Smooth muscle cell (in vitro differentiated cells): ENCODE results near the gene RAB36. TPM values are rescaled to one million over a fixed set of nuclear protein-coding genes. Genes with fewer than 3 reads are reported as not detected.

Source experiments
- DNase-seq: peaks from one replicate; lab custom pipeline; 2025; ENCODE audit not compliant: unreplicated experiment; lab: John Stamatoyannopoulos, UW
- H2AFZ ChIP-seq: fragments of 200-600 bp; sonication (generic); 2 replicates; pipeline ENCODE4 v1.6.0; 2016; ENCODE audit warnings: antibody characterized with exemption, low read depth, mild to moderate bottlenecking
- H3F3A ChIP-seq: fragments of 200-600 bp; sonication (generic); 2 replicates; pipeline ENCODE4 v1.6.0; 2017; ENCODE audit warnings: antibody characterized with exemption, low read depth
- H3K27ac ChIP-seq: fragments of 200-600 bp; sonication (generic); 2 replicates; pipeline ENCODE4 v1.5.1; 2016; ENCODE audit warnings: low read depth, mild to moderate bottlenecking
- H3K27me3 ChIP-seq: fragments of 200-600 bp; sonication (generic); 2 replicates; pipeline ENCODE4 v1.6.1; 2016; ENCODE audit warnings: low read depth, mild to moderate bottlenecking
- H3K36me3 ChIP-seq: fragments of 200-600 bp; sonication (generic); 2 replicates; pipeline ENCODE4 v1.5.1; 2016; ENCODE audit warnings: low read depth
- H3K4me1 ChIP-seq: fragments of 200-600 bp; sonication (generic); 2 replicates; pipeline ENCODE4 v1.5.1; 2016; ENCODE audit warnings: low read depth
- H3K4me2 ChIP-seq: fragments of 200-600 bp; sonication (generic); 2 replicates; pipeline ENCODE4 v1.6.0; 2016; ENCODE audit warnings: mild to moderate bottlenecking
- H3K4me3 ChIP-seq: fragments of 200-600 bp; sonication (generic); 2 replicates; pipeline ENCODE4 v1.5.1; 2016; ENCODE audit warnings: mild to moderate bottlenecking
- H3K79me2 ChIP-seq: fragments of 200-600 bp; sonication (generic); 2 replicates; pipeline ENCODE4 v1.6.0; 2016; ENCODE audit warnings: low read depth, mild to moderate bottlenecking
- H3K9ac ChIP-seq: fragments of 200-600 bp; sonication (generic); 2 replicates; pipeline ENCODE4 v1.6.0; 2016; ENCODE audit warnings: low read depth
- H3K9me3 ChIP-seq: fragments of 200-600 bp; sonication (generic); replicated peaks from 2 replicates; pipeline ENCODE4 v1.5.1; 2016; ENCODE audit warnings: low read depth
- H4K20me1 ChIP-seq: fragments of 200-600 bp; sonication (generic); 2 replicates; pipeline ENCODE4 v1.6.0; 2016; ENCODE audit warnings: low read depth
- CTCF ChIP-seq: fragments of 200-600 bp; sonication (generic); IDR thresholded peaks from 2 replicates; pipeline ENCODE4 v1.5.1; 2017; ENCODE audit warnings: borderline replicate concordance, mild to moderate bottlenecking, antibody characterized with exemption; ENCODE audit not compliant: insufficient read depth, poor library complexity, severe bottlenecking
- WGBS: methylation state at CpG from one replicate; pipeline ENCODE4 v1.1.7; 2016; ENCODE audit warnings: low lambda C conversion rate; 5-methylcytosine and 5-hydroxymethylcytosine counted together
- polyA plus RNA-seq: library from polyadenylated mRNA; unstranded; fragments of >200 nt; fragmentation: Nextera tagmentation; extraction: Ambion mirVana; gene quantifications from 2 replicates; pipeline ENCODE4 v1.2.1, GENCODE V29; 2016
- total RNA-seq: library from RNA; depleted of rRNA; stranded (reverse); fragments of >200 nt; gene quantifications from 2 replicates; pipeline ENCODE4 v1.2.3, GENCODE V29; 2014

Gene RAB36
- total and polyA plus RNA-seq, 2 experiments from 2014 or later = 1.9 to 2.0 TPM

- Histone ChIP-seq H3K4me3 (no peak overlapping the region), H3F3A (peaks cover 3% of the 10 kb centered on the region), H3K36me3 (no peaks in the 10 kb centered on the region), H3K4me1 (peaks cover 18% of the 10 kb centered on the region), H3K27ac (no peak overlapping the region), H3K79me2 (peaks cover 62% of the 10 kb centered on the region), H3K9ac (no peak overlapping the region), H4K20me1 (peaks cover 99% of the 10 kb centered on the region), H2AFZ (no peak overlapping the region), H3K9me3 (no peaks in the 10 kb centered on the region), H3K27me3 (no peaks in the 10 kb centered on the region), H3K4me2 (peak overlapping the region; percentile 8)
- DNase-seq = no peak
- no peak for TF ChIP-seq CTCF
- 63% methylated on average over 7 of the region's 7 CpGs for WGBS
These were observed 42.8 kb downstream of the RAB36 start for GRCh38 chr22:23187871-23188700.

GRCh38 chr22:23190526-23190925 lies 45.2 kb downstream of the RAB36 start:
- peaks cover 56% of the 10 kb centered on the region for H3K79me2 ChIP-seq
- H3K36me3 ChIP-seq = no peaks in the 10 kb centered on the region
- peaks cover 99% of the 10 kb centered on the region for H4K20me1 ChIP-seq

GRCh38 chr22:23192133-23192532 lies 46.9 kb downstream of the RAB36 start:
- H3K36me3 ChIP-seq = no peaks in the 10 kb centered on the region
- no peak overlapping the region for H3K27ac ChIP-seq
- H4K20me1 ChIP-seq = peaks cover 99% of the 10 kb centered on the region
- H3K4me3 ChIP-seq = no peak overlapping the region
- H2AFZ ChIP-seq = no peak overlapping the region
- no peak for DNase-seq
- no peak for TF ChIP-seq CTCF
- H3K4me2 ChIP-seq = no peak overlapping the region
- H3K4me1 ChIP-seq = peaks cover 6% of the 10 kb centered on the region
- H3K9ac ChIP-seq = no peak overlapping the region
- H3K27me3 ChIP-seq = no peaks in the 10 kb centered on the region
- peaks cover 3% of the 10 kb centered on the region for H3F3A ChIP-seq
- 81% methylated on average over 5 of the region's 5 CpGs for WGBS
- H3K79me2 ChIP-seq = peaks cover 56% of the 10 kb centered on the region
- no peaks in the 10 kb centered on the region for H3K9me3 ChIP-seq

More at GRCh38 chr22:23190526-23190925, 45.2 kb downstream of the RAB36 start:
- Histone ChIP-seq H3K9me3 (no peaks in the 10 kb centered on the region), H3K9ac (no peak overlapping the region), H3K4me3 (no peak overlapping the region), H3F3A (peaks cover 3% of the 10 kb centered on the region), H3K4me2 (no peak overlapping the region), H2AFZ (no peak overlapping the region), H3K27ac (no peak overlapping the region), H3K4me1 (peaks cover 6% of the 10 kb centered on the region), H3K27me3 (no peaks in the 10 kb centered on the region)
- WGBS = 93% methylated on average over 9 of the region's 9 CpGs
- TF ChIP-seq CTCF = no peak
- no peak for DNase-seq
